GM12874 (cell line): ENCODE measurements around the gene PHC2.

ENCODE experiments used
- TF ChIP-seq, protein P1 (sequence below): IDR thresholded peaks from 2 replicates; pipeline ENCODE4 v1.5.1; 2011; ENCODE audit warnings: low read depth, mild to moderate bottlenecking, control low read depth, low read length, moderate library complexity; ENCODE audit not compliant: insufficient read depth

The PHC2 gene

DNA sequence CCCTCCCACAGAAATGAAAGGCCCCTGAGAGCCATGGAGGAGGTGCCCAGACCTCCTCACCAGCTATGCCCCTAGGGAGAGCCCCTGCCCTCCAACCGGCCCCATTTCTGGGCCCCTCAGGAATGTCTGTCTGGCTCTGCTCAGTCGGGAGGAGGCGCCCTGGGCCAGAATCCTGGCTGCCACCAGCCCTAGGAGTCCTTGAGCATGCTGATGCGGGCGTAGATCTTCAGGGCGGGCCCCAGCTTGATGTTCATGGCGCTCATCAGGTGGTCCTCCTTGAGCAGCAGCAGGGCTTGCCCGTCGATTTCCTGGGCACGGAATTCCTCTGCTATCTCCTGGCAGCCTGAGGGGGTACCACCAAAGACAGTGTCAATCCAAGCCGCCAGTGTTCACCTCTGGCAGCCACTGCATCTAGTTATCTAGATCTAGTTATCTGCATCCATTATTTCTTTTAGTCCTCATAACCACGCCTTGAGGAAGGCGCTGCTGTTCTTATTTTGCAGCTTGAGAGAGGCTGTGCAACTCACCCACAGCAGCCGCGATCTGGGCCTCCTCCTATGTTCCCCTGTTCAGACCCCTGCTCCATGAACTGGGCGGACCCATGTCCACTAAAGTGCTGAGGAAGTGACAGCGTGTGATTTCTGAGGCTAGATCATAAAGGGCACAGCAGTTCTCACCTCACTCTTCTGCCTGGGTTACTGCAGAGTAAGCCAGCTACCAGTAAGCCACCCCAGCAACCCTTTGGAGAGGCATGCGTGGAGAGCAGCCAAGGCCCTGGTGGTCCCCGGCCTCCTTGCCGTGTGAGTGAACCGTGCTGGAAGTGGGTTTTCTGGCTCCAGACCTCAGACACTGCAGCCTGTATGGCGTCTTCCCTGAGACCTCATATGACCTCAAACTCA lies 106.0 kb downstream of the PHC2 start:
- TF ChIP-seq, protein P1, sequence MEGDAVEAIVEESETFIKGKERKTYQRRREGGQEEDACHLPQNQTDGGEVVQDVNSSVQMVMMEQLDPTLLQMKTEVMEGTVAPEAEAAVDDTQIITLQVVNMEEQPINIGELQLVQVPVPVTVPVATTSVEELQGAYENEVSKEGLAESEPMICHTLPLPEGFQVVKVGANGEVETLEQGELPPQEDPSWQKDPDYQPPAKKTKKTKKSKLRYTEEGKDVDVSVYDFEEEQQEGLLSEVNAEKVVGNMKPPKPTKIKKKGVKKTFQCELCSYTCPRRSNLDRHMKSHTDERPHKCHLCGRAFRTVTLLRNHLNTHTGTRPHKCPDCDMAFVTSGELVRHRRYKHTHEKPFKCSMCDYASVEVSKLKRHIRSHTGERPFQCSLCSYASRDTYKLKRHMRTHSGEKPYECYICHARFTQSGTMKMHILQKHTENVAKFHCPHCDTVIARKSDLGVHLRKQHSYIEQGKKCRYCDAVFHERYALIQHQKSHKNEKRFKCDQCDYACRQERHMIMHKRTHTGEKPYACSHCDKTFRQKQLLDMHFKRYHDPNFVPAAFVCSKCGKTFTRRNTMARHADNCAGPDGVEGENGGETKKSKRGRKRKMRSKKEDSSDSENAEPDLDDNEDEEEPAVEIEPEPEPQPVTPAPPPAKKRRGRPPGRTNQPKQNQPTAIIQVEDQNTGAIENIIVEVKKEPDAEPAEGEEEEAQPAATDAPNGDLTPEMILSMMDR: no peak

DNA sequence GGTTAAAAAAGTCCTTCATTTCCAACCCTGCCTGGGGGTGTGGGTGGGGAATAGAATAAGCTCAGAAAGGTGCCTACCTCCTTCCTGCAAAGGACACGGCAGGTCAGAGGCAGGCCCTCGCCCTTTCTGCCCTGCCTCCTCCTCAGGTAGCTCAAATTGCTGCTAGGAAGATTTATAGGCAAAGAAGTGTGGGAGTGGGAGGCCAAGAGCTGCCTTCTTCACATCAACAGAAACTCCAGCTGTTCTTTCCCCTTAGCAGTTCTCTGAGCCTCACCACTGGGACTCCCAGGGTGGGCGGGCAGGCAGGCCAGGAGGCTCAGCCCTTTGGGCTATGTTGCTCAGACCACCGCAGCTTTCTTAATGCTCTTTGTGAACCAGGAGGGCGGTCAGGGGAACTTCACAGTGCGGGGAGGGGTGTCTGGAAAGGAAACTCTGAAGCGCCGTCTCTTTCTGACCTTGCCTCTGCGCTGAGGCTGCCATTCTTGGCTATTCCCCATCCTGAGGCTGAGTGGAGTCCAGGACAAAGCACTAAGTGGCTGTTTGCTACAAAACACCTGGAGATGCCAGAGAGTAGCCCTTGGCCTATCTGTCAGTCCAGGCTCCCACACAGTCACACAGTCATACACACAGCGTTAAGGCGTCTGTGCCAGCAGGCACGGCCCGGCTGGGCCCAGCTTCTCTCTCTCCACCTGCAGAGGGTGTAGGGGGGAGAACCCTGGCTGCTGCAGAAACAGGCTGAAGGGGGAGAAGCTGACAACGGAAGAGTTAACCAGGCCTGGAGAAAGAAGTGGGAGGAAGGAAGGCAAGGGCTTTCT lies 107.0 kb downstream of the PHC2 start:
- TF ChIP-seq, protein P1: no peak

DNA sequence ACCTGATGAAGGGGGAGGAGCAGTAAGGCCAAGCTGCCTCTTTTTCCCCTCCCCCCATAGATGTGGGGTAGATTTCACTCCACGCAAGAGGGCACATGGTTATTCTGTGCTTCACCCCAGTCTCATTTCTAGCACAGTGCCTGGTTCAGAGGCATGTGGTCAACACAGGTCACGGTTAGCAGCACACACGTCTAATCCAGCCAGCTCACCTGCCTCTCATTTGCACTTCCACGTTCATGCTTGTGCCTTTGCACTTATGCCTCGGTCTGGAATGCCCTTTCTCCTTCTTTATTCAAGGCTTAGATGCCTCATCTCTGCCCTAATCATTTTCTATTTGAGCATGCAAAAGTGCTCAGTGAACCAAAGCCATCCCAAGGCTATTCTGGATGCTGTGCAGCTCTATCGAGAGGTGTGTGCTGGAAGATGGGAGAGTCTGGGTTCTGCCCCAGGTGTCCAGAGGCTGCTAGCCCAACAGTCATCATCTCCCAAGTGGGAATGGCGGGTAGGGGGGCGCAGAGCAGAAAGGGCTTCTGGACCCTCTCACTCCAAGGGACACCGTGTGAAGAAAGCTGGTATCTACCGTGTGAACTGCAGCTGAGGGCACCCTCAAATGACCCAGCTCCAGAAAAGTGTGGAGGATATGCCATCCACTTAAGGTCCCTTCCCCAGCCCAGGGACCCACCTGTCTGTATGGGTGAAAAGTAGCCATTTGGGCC lies 107.9 kb downstream of the PHC2 start:
- TF ChIP-seq, protein P1: no peak

DNA sequence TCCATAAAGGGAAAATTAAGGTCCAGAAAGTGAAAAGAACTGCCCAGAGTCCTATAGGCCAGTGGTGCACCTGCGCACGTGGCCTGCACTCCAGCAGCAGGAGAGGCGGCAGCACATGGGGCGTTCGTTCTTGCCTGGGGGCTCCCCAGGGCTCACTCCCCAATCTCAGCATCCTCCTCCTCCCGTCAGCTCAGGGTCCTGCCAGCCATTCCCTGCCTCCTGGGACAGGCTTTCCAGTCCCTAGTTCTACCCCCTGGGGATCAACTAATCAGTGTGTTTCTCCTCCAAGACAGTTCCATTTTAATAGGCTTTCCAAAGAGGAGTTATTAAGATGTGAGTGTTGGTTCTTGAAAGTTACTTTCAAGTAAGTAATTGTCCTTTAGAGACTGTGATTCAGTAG lies 108.8 kb downstream of the PHC2 start:
- TF ChIP-seq, protein P1: no peak

DNA sequence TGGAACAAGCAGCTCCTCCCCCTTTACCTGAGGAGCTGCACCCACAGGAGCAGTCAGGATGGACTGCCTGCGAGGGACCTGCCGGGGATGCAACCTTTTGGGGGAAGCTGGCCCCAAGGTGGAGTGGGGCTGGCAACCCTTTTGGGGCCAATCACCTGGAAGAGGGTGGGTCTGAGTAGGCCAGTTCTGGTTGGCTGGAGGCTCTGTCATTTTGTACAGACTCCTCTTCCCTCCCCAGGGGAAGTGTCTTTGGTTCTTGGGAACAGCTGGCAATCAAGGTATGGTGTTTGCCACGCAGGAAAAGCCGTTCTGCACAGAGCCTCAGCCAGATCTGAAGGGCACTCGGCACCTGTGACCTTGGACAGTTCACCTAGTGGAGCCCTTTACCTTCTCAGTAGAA lies 109.7 kb downstream of the PHC2 start:
- TF ChIP-seq, protein P1: no peak

DNA sequence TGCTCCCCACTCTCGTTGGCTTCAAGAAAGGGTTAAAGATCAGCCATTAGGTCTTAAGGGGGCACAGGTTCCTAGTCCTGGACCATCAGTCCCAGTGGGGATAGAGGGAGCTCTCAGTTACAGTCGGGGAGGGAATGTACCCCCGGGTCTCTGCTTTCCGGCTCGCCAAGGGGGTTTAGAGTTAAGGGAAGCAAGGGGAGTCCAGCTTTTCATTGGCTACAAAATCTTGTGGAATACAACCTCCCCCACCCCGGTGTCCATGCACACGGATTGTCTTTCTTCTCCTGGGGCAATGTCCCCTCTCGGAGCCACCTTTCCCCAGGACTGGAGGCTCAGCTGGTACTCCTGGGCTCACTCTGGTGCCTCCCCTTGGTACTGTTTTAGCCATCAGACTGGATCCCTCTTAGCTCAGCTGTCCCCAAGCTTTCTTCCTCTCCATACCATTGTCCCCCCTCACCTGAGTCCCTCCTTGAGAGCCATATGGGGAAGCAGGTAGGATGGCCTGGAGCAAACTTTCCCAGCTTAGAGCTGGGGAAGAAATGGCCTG lies 110.2 kb downstream of the PHC2 start, which contains the start of gene A3GALT2:
Gene A3GALT2 (minus strand): TSS at position 480 of the 547 bp plus-strand sequence. CDS start 0 bp downstream, at position 480.
- TF ChIP-seq, protein P1: no peak
